ENCODE measurements around the gene HSD17B14. TPM values are rescaled to one million over a fixed set of nuclear protein-coding genes. Genes with fewer than 3 reads are reported as not detected.
"Not testable (repeated sequence)": the region's sequence is repeated elsewhere in the genome, so short reads cannot be mapped to it uniquely, and the experiment has no call there.

The HSD17B14 gene
- polyA plus RNA-seq, 1 experiment = 2.3 TPM

- ChIA-PET CTCF (interaction anchor here (0.6 to 2.8 kb wide), 5 partner anchors 9 to 141 kb away, joined by 3 to 17 read pairs (median 3); partner anchors contain the start of genes HSD17B14 and RUVBL2), POLR2A (no interaction called here)
- H3K27me3 ChIP-seq (ENCODE audit: control insufficient read depth, insufficient read depth, low read length) = no peaks in the 10 kb centered on the region
- no peaks in the 10 kb centered on the region for H3K9me3 ChIP-seq (ENCODE audit: control insufficient read depth, insufficient read depth, low read length)
- no peak for DNase-seq (ENCODE audit: low read depth, low spot score)
- no peak overlapping the region for H3K4me3 ChIP-seq (ENCODE audit: low read depth, low read length)
- TF ChIP-seq CTCF (IDR thresholded peaks at IDR 0.05; ENCODE audit: low read depth, low read length) = no peak
- no peak overlapping the region for H3K27ac ChIP-seq (ENCODE audit: low read depth, low read length)
Measured at GRCh38 chr19:48852292-48852691, 16.0 kb upstream of the HSD17B14 start.

- not testable (repeated sequence) for DNase-seq (ENCODE audit: low read depth, low spot score)
Measured at GRCh38 chr19:48846659-48847058, 10.4 kb upstream of the HSD17B14 start.

GRCh38 chr19:48845384-48845783 lies 9.1 kb upstream of the HSD17B14 start:
- POLR2A ChIA-PET = interaction anchor here (0.6 kb wide), 2 partner anchors 36 to 48 kb away, joined by 4 to 9 read pairs; no protein-coding TSS in a partner anchor

More at GRCh38 chr19:48846659-48847058, 10.4 kb upstream of the HSD17B14 start:
- ChIA-PET CTCF (interaction anchor here (8.8 kb wide), 1 partner anchor 58 kb away, joined by 201 read pairs; no protein-coding TSS in a partner anchor), POLR2A (interaction anchor here (0.7 kb wide), 1 partner anchor 598 kb away, joined by 3 read pairs; no protein-coding TSS in a partner anchor)
- H3K4me3 ChIP-seq (ENCODE audit: low read depth, low read length); H3K9me3 ChIP-seq (ENCODE audit: control insufficient read depth, insufficient read depth, low read length); H3K27me3 ChIP-seq (ENCODE audit: control insufficient read depth, insufficient read depth, low read length); H3K27ac ChIP-seq (ENCODE audit: low read depth, low read length): not testable (repeated sequence)

GRCh38 chr19:48844472-48844871 lies 8.2 kb upstream of the HSD17B14 start:
- Histone ChIP-seq H3K27ac (ENCODE audit: low read depth, low read length) (no peak overlapping the region), H3K27me3 (ENCODE audit: control insufficient read depth, insufficient read depth, low read length) (no peaks in the 10 kb centered on the region), H3K9me3 (ENCODE audit: control insufficient read depth, insufficient read depth, low read length) (no peaks in the 10 kb centered on the region), H3K4me3 (ENCODE audit: low read depth, low read length) (no peak overlapping the region)
- 0 out of 2 replicates have a peak, but pooled peaks have one; percentile 27 for TF ChIP-seq CTCF (IDR thresholded peaks at IDR 0.05; ENCODE audit: low read depth, low read length)
- CTCF ChIA-PET = interaction anchor here (0.5 to 8.8 kb wide), 16 partner anchors 8 to 683 kb away, joined by 3 to 201 read pairs (median 4); partner anchors contain the start of genes CA11, HSD17B14 and RCN3
- DNase-seq (ENCODE audit: low read depth, low spot score) = peak; percentile 16
- POLR2A ChIA-PET = interaction anchor here (0.5 to 0.7 kb wide), 4 partner anchors 52 to 198 kb away, joined by 5 to 12 read pairs (median 10); no protein-coding TSS in a partner anchor

More at GRCh38 chr19:48845384-48845783, 9.1 kb upstream of the HSD17B14 start:
- Histone ChIP-seq H3K27ac (ENCODE audit: low read depth, low read length) (no peak overlapping the region), H3K4me3 (ENCODE audit: low read depth, low read length) (no peak overlapping the region), H3K27me3 (ENCODE audit: control insufficient read depth, insufficient read depth, low read length) (no peaks in the 10 kb centered on the region), H3K9me3 (ENCODE audit: control insufficient read depth, insufficient read depth, low read length) (no peaks in the 10 kb centered on the region)
- CTCF ChIA-PET = interaction anchor here (1.7 to 8.8 kb wide), 2 partner anchors 9 to 57 kb away, joined by 4 to 201 read pairs; partner anchors contain the start of gene HSD17B14
- no peak for DNase-seq (ENCODE audit: low read depth, low spot score)
- no peak for TF ChIP-seq CTCF (IDR thresholded peaks at IDR 0.05; ENCODE audit: low read depth, low read length)

- Histone ChIP-seq H3K4me3 (ENCODE audit: low read depth, low read length) (no peak overlapping the region), H3K27ac (ENCODE audit: low read depth, low read length) (no peak overlapping the region), H3K27me3 (ENCODE audit: control insufficient read depth, insufficient read depth, low read length) (no peaks in the 10 kb centered on the region), H3K9me3 (ENCODE audit: control insufficient read depth, insufficient read depth, low read length) (no peaks in the 10 kb centered on the region)
- peak; percentile 80 for TF ChIP-seq CTCF (IDR thresholded peaks at IDR 0.05; ENCODE audit: low read depth, low read length)
- ChIA-PET CTCF (interaction anchor here (0.5 to 8.8 kb wide), 41 partner anchors 10 to 208 kb away, joined by 3 to 201 read pairs (median 4); partner anchors contain the start of genes BAX, BCAT2, CA11 and GYS1), POLR2A (interaction anchor here (0.6 to 1.7 kb wide), 6 partner anchors 47 to 253 kb away, joined by 3 to 8 read pairs (median 4); partner anchors contain the start of gene FTL)
- no peak for DNase-seq (ENCODE audit: low read depth, low spot score)
Measured at GRCh38 chr19:48842789-48843162, 6.5 kb upstream of the HSD17B14 start.

Data from AG04450 (cell line).